HepG2 (cell line): Measurements from ENCODE around the gene PNLIPRP2. TPM values are rescaled to one million over a fixed set of nuclear protein-coding genes. Genes with fewer than 3 reads are reported as not detected.

Experiments used
- ATAC-seq: fragments of 200-7000 bp; cut with Tn5 transposase; 3 replicates; pipeline ENCODE4 v1.9.1; 2020; ENCODE audit warnings: mild to moderate bottlenecking, moderate library complexity
- BruUV-seq: library from RNA; stranded (reverse); fragments of 400-500 nt; replicated peaks from 2 replicates; lab custom pipeline; 2021; lab: Mats Ljungman, UMichigan
- CTCF ChIA-PET: fragments of 300-600 bp; formaldehyde crosslinking; extraction: SDS; loops from one replicate; lab custom pipeline; 2021; ENCODE audit warnings: low total read pairs, inconsistent platforms, low intra/inter-chr PET ratio; lab: Yijun Ruan, JAX
- POLR2A ChIA-PET: fragments of 350-600 bp; sonication (Branson Sonifier 250); formaldehyde crosslinking; loops from one replicate; lab custom pipeline; 2020; ENCODE audit warnings: antibody characterized with exemption, inconsistent platforms; lab: Yijun Ruan, JAX
- DNase-seq: peaks from one replicate; pipeline ENCODE4 v3.0.0-alpha.2; 2015; ENCODE audit warnings: low spot score
- FAIRE-seq: peaks from 3 replicates; lab custom pipeline; 2011; peaks lifted over from hg19 to GRCh38; lab: Jason Lieb, UNC
- H2AFZ ChIP-seq: one replicate; pipeline ENCODE4 v1.6.1; 2011; ENCODE audit warnings: low read length, inconsistent platforms
- H3K27ac ChIP-seq: fragments of 300-600 bp; 3 replicates; pipeline ENCODE4 v1.8.0; 2011; ENCODE audit warnings: mixed run types, mild to moderate bottlenecking, mixed read lengths, low read length, inconsistent platforms; ENCODE audit not compliant: insufficient read depth; ENCODE audit errors: extremely low read length
- H3K27me3 ChIP-seq, 2 experiments: fragments of 200-600 bp in 1 of 2; 2 replicates in 1 of 2; 3 replicates in 1 of 2; pipeline versions ENCODE4 v1.6.0 to v1.8.0; 2011; ENCODE audit warnings: low read length in 2 of 2, mild to moderate bottlenecking in 2 of 2, moderate library complexity in 2 of 2, inconsistent platforms in 1 of 2; ENCODE audit not compliant: insufficient read depth in 2 of 2, control insufficient read depth in 1 of 2
- H3K36me3 ChIP-seq, 2 experiments: fragments of 200-600 bp in 1 of 2; replicated peaks in 1 of 2; 2 replicates in 1 of 2; 3 replicates in 1 of 2; pipeline versions ENCODE4 v1.5.1 to v1.8.0; 2011; ENCODE audit warnings: low read length in 2 of 2, inconsistent platforms in 1 of 2; ENCODE audit not compliant: insufficient read depth in 2 of 2, control insufficient read depth in 1 of 2
- H3K4me1 ChIP-seq: 2 replicates; pipeline ENCODE4 v1.5.1; 2012; ENCODE audit warnings: low read length, inconsistent platforms; ENCODE audit not compliant: insufficient read depth
- H3K4me2 ChIP-seq: 2 replicates; pipeline ENCODE4 v1.6.0; 2011; ENCODE audit warnings: low read depth, low read length, inconsistent platforms
- H3K4me3 ChIP-seq, 3 experiments: fragments of 200-600 bp in 1 of 3; sonication (generic), shearing (Covaris generic) in 1 of 3; replicated peaks in 1 of 3; 2 replicates each; pipeline ENCODE4 v1.5.1; 2011 to 2016; ENCODE audit warnings: low read length in 3 of 3, inconsistent platforms in 2 of 3, low read depth in 2 of 3, mild to moderate bottlenecking in 2 of 3, control low read depth in 1 of 3, mixed read lengths in 1 of 3; ENCODE audit not compliant: insufficient read depth in 1 of 3
- H3K79me2 ChIP-seq: one replicate; pipeline ENCODE4 v1.6.1; 2011; ENCODE audit warnings: low read length, inconsistent platforms; ENCODE audit not compliant: insufficient read depth
- H3K9ac ChIP-seq: 2 replicates; pipeline ENCODE4 v1.6.0; 2011; ENCODE audit warnings: mild to moderate bottlenecking, low read depth, low read length, inconsistent platforms; ENCODE audit not compliant: insufficient read depth
- H3K9me3 ChIP-seq: 2 replicates; pipeline ENCODE4 v1.5.1; 2012; ENCODE audit warnings: mild to moderate bottlenecking, low read length
- H4K20me1 ChIP-seq: 2 replicates; pipeline ENCODE4 v1.6.0; 2011; ENCODE audit warnings: inconsistent platforms, mild to moderate bottlenecking, low read length, moderate library complexity; ENCODE audit not compliant: insufficient read depth
- AGO1 ChIP-seq: fragments of 200-400 bp; formaldehyde crosslinking; IDR thresholded peaks from 2 replicates; pipeline ENCODE4 v1.6.1; 2017; ENCODE audit warnings: mild to moderate bottlenecking, low read depth, low read length, moderate library complexity; ENCODE audit not compliant: poor library complexity, severe bottlenecking
- HCFC1 ChIP-seq: fragments of 150-350 bp; IDR thresholded peaks from 2 replicates; pipeline ENCODE4 v1.6.1; 2014; ENCODE audit warnings: low read depth, low read length
- IRF2 ChIP-seq: IDR thresholded peaks from 2 replicates; pipeline ENCODE4 v1.6.1; 2018; ENCODE audit warnings: missing genetic modification reagents, missing compliant biosample characterization
- RFXANK ChIP-seq: IDR thresholded peaks from 2 replicates; pipeline ENCODE4 v1.6.1; 2016
- SOX5 ChIP-seq: IDR thresholded peaks from 2 replicates; pipeline ENCODE4 v1.6.1; 2016; ENCODE audit warnings: borderline replicate concordance
- TP53 ChIP-seq: sonication (generic); formaldehyde crosslinking; conservative IDR thresholded peaks from 2 replicates; pipeline ENCODE4 v1.4.0; 2020; ENCODE audit warnings: missing genetic modification reagents
- ZBTB21 ChIP-seq: sonication (generic); formaldehyde crosslinking; IDR thresholded peaks from 2 replicates; pipeline ENCODE4 v1.4.0; 2020; ENCODE audit warnings: missing genetic modification reagents
- ZFP90 ChIP-seq: sonication (generic); formaldehyde crosslinking; IDR thresholded peaks from 2 replicates; pipeline ENCODE4 v1.8.0; 2022; ENCODE audit warnings: missing genetic modification reagents, mild to moderate bottlenecking, inconsistent platforms, borderline replicate concordance
- ZNF460 ChIP-seq: sonication (generic); formaldehyde crosslinking; IDR thresholded peaks from 2 replicates; pipeline ENCODE4 v1.5.1; 2020; ENCODE audit warnings: missing genetic modification reagents, mild to moderate bottlenecking, borderline replicate concordance
- ZNF570 ChIP-seq: sonication (generic); formaldehyde crosslinking; IDR thresholded peaks from 2 replicates; pipeline ENCODE4 v1.4.0; 2020; ENCODE audit warnings: mild to moderate bottlenecking, missing genetic modification reagents, borderline replicate concordance
- ZNF879 ChIP-seq: sonication (generic); formaldehyde crosslinking; IDR thresholded peaks from 2 replicates; pipeline ENCODE4 v1.8.1; 2023; ENCODE audit warnings: missing genetic modification reagents
- WGBS: methylation state at CpG from one replicate; pipeline ENCODE4 v1.1.6; 2017; ENCODE audit warnings: low lambda C conversion rate; 5-methylcytosine and 5-hydroxymethylcytosine counted together
- in situ Hi-C: cut with HindIII; loops from 2 replicates; pipeline ENCODE4 v1.10.0; 2017; ENCODE audit warnings: low pct_unique_long_range_greater_than_20kb; ENCODE audit not compliant: extremely low pct_ligation_motif_present
- intact Hi-C: fragments of 100-400 bp; cut with micrococcal nuclease; formaldehyde crosslinking; loops from one replicate; pipeline ENCODE4 v1.10.0; 2022; ENCODE audit not compliant: unreplicated experiment
- polyA plus RNA-seq, 8 experiments: library from polyadenylated mRNA; depleted of rRNA in 3 of 8; stranded (reverse) in 7 of 8; unstranded in 1 of 8; fragments of >200 nt; fragmentation: Illumina TruSeq in 4 of 8; extraction: Trizol in 4 of 8; gene quantifications; 2 replicates each; pipeline versions ENCODE4 v1.2.1 to v1.2.3, GENCODE V29; 2011 to 2016; ENCODE audit warnings: low read depth in 4 of 8, missing spikeins in 1 of 8, mixed read lengths in 1 of 8; ENCODE audit not compliant: insufficient read depth in 1 of 8
- total RNA-seq, 5 experiments: library from RNA; depleted of rRNA; stranded (reverse); fragments of >200 nt; fragmentation: Illumina TruSeq; extraction: Trizol; gene quantifications; 2 replicates each; pipeline ENCODE4 v1.2.3, GENCODE V29; 2016; ENCODE audit warnings: low read depth in 1 of 5
- TF ChIP-seq, protein P1 (sequence below): sonication (generic); formaldehyde crosslinking; IDR thresholded peaks from 2 replicates; pipeline ENCODE4 v1.5.0; 2020; ENCODE audit warnings: mild to moderate bottlenecking, missing genetic modification reagents
- TF ChIP-seq, protein P2 (sequence below): sonication (generic); formaldehyde crosslinking; IDR thresholded peaks from 2 replicates; pipeline ENCODE4 v1.9.0; 2021; ENCODE audit warnings: mild to moderate bottlenecking, missing genetic modification reagents

PNLIPRP2 gene
- total and polyA plus RNA-seq, 2 of the 13 experiments (the other 11 are each of a cell fraction or from before 2014, with no cell fraction given) = 0.21 to 0.97 TPM

DNA sequence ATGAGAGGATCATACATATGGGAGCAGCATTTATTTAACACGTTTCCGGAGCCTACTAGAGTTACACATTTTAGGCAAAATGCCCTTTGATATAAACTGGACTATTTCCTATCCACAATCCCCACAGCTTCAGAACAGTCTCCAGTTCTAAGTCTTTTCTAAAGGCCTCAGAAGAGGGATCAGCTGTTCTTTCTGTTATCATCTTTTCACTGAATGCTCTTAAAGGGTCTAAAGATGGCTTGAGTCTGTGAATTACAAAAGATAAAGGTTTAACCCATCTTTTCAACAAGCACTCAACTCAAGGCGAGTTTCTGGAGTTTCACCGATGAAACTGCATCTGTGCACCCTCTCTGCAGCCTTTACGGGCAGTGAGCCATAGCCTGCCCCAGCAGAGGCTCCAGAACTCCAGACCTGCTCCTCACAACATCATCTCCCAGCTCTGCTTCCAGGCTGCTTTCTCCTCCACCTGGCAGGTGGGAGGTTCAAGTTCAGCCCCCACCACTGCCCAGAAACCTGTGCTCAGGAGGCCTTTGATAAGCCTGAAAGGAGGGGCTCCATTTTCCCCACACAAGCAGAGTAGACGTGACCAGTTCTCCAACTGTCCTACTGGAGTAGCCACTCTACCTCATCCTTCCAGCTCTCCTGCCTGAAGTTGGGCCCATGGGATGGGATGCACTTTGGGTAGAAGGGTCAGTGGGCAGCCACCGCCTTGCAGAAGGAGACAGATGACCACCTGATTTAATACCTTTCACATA lies 68.2 kb downstream of the PNLIPRP2 start:
- Histone ChIP-seq H3K36me3 (peaks cover 0 to 3% of the 10 kb centered on the region in 2 experiments; a peak in 1 of 5 replicates), H3K27ac (no peak overlapping the region), H3K4me3 (no peak overlapping the region), H3K27me3 (no peaks in the 10 kb centered on the region), H3K9me3 (no peaks in the 10 kb centered on the region), H3K4me2 (no peak overlapping the region), H3K79me2 (no peaks in the 10 kb centered on the region), H3K9ac (no peak overlapping the region), H3K4me1 (peaks cover 9% of the 10 kb centered on the region), H4K20me1 (no peaks in the 10 kb centered on the region), H2AFZ (no peak overlapping the region)
- WGBS = 85% methylated on average over 6 of the region's 7 CpGs
- in situ Hi-C loops (loop anchor here (5.0 kb wide), 1 partner anchor 93 kb away; no protein-coding TSS in a partner anchor), intact Hi-C loops (no loop called here)
- ChIA-PET POLR2A (no interaction called here), CTCF (no interaction called here)
- BruUV-seq = no TSS peak
- DNase-seq (no peak), FAIRE-seq (no peak), ATAC-seq (no peak)
- TF ChIP-seq IRF2 (CRISPR knock-in tag) (no peak), AGO1 (no peak), SOX5 (CRISPR knock-in tag) (no peak), ZBTB21 (CRISPR knock-in tag) (no peak), ZFP90 (CRISPR knock-in tag) (no peak), ZNF879 (CRISPR knock-in tag) (no peak), TP53 (CRISPR knock-in tag) (no peak), HCFC1 (no peak), ZNF570 (CRISPR knock-in tag) (no peak), ZNF460 (no peak), RFXANK (CRISPR knock-in tag) (no peak)
- TF ChIP-seq, protein P1, sequence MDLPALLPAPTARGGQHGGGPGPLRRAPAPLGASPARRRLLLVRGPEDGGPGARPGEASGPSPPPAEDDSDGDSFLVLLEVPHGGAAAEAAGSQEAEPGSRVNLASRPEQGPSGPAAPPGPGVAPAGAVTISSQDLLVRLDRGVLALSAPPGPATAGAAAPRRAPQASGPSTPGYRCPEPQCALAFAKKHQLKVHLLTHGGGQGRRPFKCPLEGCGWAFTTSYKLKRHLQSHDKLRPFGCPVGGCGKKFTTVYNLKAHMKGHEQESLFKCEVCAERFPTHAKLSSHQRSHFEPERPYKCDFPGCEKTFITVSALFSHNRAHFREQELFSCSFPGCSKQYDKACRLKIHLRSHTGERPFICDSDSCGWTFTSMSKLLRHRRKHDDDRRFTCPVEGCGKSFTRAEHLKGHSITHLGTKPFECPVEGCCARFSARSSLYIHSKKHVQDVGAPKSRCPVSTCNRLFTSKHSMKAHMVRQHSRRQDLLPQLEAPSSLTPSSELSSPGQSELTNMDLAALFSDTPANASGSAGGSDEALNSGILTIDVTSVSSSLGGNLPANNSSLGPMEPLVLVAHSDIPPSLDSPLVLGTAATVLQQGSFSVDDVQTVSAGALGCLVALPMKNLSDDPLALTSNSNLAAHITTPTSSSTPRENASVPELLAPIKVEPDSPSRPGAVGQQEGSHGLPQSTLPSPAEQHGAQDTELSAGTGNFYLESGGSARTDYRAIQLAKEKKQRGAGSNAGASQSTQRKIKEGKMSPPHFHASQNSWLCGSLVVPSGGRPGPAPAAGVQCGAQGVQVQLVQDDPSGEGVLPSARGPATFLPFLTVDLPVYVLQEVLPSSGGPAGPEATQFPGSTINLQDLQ (CRISPR knock-in tag) = no peak
- TF ChIP-seq, protein P2, sequence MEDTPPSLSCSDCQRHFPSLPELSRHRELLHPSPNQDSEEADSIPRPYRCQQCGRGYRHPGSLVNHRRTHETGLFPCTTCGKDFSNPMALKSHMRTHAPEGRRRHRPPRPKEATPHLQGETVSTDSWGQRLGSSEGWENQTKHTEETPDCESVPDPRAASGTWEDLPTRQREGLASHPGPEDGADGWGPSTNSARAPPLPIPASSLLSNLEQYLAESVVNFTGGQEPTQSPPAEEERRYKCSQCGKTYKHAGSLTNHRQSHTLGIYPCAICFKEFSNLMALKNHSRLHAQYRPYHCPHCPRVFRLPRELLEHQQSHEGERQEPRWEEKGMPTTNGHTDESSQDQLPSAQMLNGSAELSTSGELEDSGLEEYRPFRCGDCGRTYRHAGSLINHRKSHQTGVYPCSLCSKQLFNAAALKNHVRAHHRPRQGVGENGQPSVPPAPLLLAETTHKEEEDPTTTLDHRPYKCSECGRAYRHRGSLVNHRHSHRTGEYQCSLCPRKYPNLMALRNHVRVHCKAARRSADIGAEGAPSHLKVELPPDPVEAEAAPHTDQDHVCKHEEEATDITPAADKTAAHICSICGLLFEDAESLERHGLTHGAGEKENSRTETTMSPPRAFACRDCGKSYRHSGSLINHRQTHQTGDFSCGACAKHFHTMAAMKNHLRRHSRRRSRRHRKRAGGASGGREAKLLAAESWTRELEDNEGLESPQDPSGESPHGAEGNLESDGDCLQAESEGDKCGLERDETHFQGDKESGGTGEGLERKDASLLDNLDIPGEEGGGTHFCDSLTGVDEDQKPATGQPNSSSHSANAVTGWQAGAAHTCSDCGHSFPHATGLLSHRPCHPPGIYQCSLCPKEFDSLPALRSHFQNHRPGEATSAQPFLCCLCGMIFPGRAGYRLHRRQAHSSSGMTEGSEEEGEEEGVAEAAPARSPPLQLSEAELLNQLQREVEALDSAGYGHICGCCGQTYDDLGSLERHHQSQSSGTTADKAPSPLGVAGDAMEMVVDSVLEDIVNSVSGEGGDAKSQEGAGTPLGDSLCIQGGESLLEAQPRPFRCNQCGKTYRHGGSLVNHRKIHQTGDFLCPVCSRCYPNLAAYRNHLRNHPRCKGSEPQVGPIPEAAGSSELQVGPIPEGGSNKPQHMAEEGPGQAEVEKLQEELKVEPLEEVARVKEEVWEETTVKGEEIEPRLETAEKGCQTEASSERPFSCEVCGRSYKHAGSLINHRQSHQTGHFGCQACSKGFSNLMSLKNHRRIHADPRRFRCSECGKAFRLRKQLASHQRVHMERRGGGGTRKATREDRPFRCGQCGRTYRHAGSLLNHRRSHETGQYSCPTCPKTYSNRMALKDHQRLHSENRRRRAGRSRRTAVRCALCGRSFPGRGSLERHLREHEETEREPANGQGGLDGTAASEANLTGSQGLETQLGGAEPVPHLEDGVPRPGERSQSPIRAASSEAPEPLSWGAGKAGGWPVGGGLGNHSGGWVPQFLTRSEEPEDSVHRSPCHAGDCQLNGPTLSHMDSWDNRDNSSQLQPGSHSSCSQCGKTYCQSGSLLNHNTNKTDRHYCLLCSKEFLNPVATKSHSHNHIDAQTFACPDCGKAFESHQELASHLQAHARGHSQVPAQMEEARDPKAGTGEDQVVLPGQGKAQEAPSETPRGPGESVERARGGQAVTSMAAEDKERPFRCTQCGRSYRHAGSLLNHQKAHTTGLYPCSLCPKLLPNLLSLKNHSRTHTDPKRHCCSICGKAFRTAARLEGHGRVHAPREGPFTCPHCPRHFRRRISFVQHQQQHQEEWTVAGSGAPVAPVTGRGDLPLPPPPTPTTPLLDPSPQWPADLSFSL = no peak
